Body of pancreas (tissue), 4 donors: ENCODE measurements around the gene RAB22A. TPM values are rescaled to one million over a fixed set of nuclear protein-coding genes. Genes with fewer than 3 reads are reported as not detected.

Source experiments
- ATAC-seq: fragments of 150-250 bp; one replicate; pipeline ENCODE4 v1.9.1; 2016
- DNase-seq, 4 donors: peaks; one replicate each; pipeline ENCODE4 v3.0.0-alpha.2; 2019
- H3K27ac ChIP-seq, 4 donors: fragments of 200-600 bp; sonication (generic); 1 replicate in 3 of 4; 2 replicates in 1 of 4; pipeline versions ENCODE4 v1.5.1 to v1.6.1; 2016 to 2019; ENCODE audit warnings: mild to moderate bottlenecking in 1 of 4, mixed read lengths in 1 of 4, moderate library complexity in 1 of 4
- H3K27me3 ChIP-seq, 2 donors: fragments of 200-600 bp; sonication (generic); one replicate each; pipeline ENCODE4 v1.6.0; 2016; ENCODE audit warnings: mild to moderate bottlenecking in 1 of 2
- H3K36me3 ChIP-seq, 2 donors: fragments of 200-600 bp; sonication (generic); replicated peaks in 1 of 2; 2 replicates each; pipeline ENCODE4 v1.5.1; 2016; ENCODE audit warnings: low read depth in 2 of 2; ENCODE audit not compliant: insufficient read depth in 1 of 2
- H3K4me1 ChIP-seq: fragments of 200-600 bp; sonication (generic); one replicate; pipeline ENCODE4 v1.6.0; 2016
- H3K4me3 ChIP-seq, 2 donors: fragments of 200-600 bp; sonication (generic); 1 replicate in 1 of 2; 2 replicates in 1 of 2; pipeline ENCODE4 v1.5.1; 2016 to 2019
- H3K9me3 ChIP-seq, 3 donors: fragments of 200-600 bp; sonication (generic); 1 replicate in 2 of 3; 2 replicates in 1 of 3; pipeline ENCODE4 v1.5.1; 2016
- CTCF ChIP-seq, 7 experiments: fragments of 450-650 bp in 4 of 7; fragments of 200-600 bp in 3 of 7; sonication (generic) in 3 of 7; IDR thresholded peaks; one replicate each; pipeline ENCODE4 v1.5.1; 2016 to 2019; ENCODE audit warnings: antibody characterized with exemption in 7 of 7
- POLR2A ChIP-seq, 3 donors: fragments of 450-650 bp; IDR thresholded peaks; one replicate each; pipeline ENCODE4 v1.6.1; 2016; ENCODE audit warnings: antibody characterized with exemption in 3 of 3, mild to moderate bottlenecking in 2 of 3
- WGBS, 2 donors: methylation state at CpG; one replicate each; pipeline ENCODE4 v1.1.5; 2017; 5-methylcytosine and 5-hydroxymethylcytosine counted together
- intact Hi-C: fragments of 100-400 bp; cut with DNase I; formaldehyde crosslinking; loops from one replicate; pipeline ENCODE4 v1.15.1; 2023
- total RNA-seq, 2 donors: library from RNA; depleted of rRNA; stranded (reverse); fragments of >200 nt; gene quantifications; one replicate each; pipeline ENCODE4 v1.1.0, GENCODE V29; 2016

RAB22A gene
- total RNA-seq, 2 donors from 2014 or later, result 6.3 to 9.1 TPM

GRCh38 chr20:58313396-58313795, 3.9 kb downstream of the RAB22A start:
- intact Hi-C loops, result no loop called here
- no peak for DNase-seq
- TF ChIP-seq POLR2A (IDR thresholded peaks at IDR 0.05) (no peak), CTCF (IDR thresholded peaks at IDR 0.05) (no peak)
- H3K9me3 ChIP-seq, result no peaks in the 10 kb centered on the region
- peaks cover 0 to 2% of the 10 kb centered on the region in 2 donors for H3K36me3 ChIP-seq
- no peak overlapping the region for H3K4me3 ChIP-seq
- H3K27ac ChIP-seq, result no peak overlapping the region
- no peak for ATAC-seq
- peaks cover 13% of the 10 kb centered on the region for H3K4me1 ChIP-seq
- no peaks in the 10 kb centered on the region for H3K27me3 ChIP-seq
- WGBS, 2 donors, result 93 to 98% methylated on average over 4 of the region's 4 CpGs

- ATAC-seq (no peak), DNase-seq (no peak)
- H3K9me3 ChIP-seq, result no peaks in the 10 kb centered on the region
- H3K36me3 ChIP-seq, result no peaks in the 10 kb centered on the region
- H3K27ac ChIP-seq, result no peak overlapping the region
- H3K27me3 ChIP-seq, result no peaks in the 10 kb centered on the region
- TF ChIP-seq CTCF (IDR thresholded peaks at IDR 0.05), result no peak
- no peak for TF ChIP-seq POLR2A (IDR thresholded peaks at IDR 0.05)
- 87 to 89% methylated on average over 4 of the region's 4 CpGs for WGBS, 2 donors
- intact Hi-C loops, result no loop called here
- peaks cover 8% of the 10 kb centered on the region for H3K4me1 ChIP-seq
- no peak overlapping the region for H3K4me3 ChIP-seq
These were observed 11.7 kb downstream of the RAB22A start for GRCh38 chr20:58321205-58321604.

- TF ChIP-seq CTCF (IDR thresholded peaks at IDR 0.05) (no peak), POLR2A (IDR thresholded peaks at IDR 0.05) (no peak)
- no peaks in the 10 kb centered on the region for H3K9me3 ChIP-seq
- no peak for DNase-seq
- 73 to 78% methylated on average over 5 of the region's 5 CpGs for WGBS, 2 donors
- ATAC-seq, result no peak
- H3K4me3 ChIP-seq, result no peak overlapping the region
- H3K27me3 ChIP-seq, result no peaks in the 10 kb centered on the region
- no peak overlapping the region for H3K27ac ChIP-seq
- intact Hi-C loops, result no loop called here
- peaks cover 8% of the 10 kb centered on the region for H3K4me1 ChIP-seq
- H3K36me3 ChIP-seq, result no peaks in the 10 kb centered on the region
These were observed 12.6 kb downstream of the RAB22A start for GRCh38 chr20:58322083-58322482.

GRCh38 chr20:58325912-58326311, 16.4 kb downstream of the RAB22A start:
- no peaks in the 10 kb centered on the region for H3K27me3 ChIP-seq
- intact Hi-C loops, result no loop called here

More at GRCh38 chr20:58325912-58326311, 16.4 kb downstream of the RAB22A start:
- peaks cover 12% of the 10 kb centered on the region for H3K4me1 ChIP-seq
- no peaks in the 10 kb centered on the region for H3K9me3 ChIP-seq
- H3K27ac ChIP-seq, result no peak overlapping the region
- TF ChIP-seq POLR2A (IDR thresholded peaks at IDR 0.05), result no peak
- TF ChIP-seq CTCF (IDR thresholded peaks at IDR 0.05), result no peak
- no peaks in the 10 kb centered on the region for H3K36me3 ChIP-seq
- 92 to 98% methylated on average over 2 of the region's 2 CpGs for WGBS, 2 donors
- no peak for ATAC-seq
- no peak for DNase-seq
- H3K4me3 ChIP-seq, result no peak overlapping the region
